ENCODE measurements around the gene LCN6. TPM values are rescaled to one million over a fixed set of nuclear protein-coding genes. Genes with fewer than 3 reads are reported as not detected.
A peak's percentile ranks its signal among the peaks of the same experiment; 100 is the strongest.

LCN6 gene
- total and polyA plus RNA-seq, 8 donors: 0.38 to 18.9 TPM; not detected in 6

- TF ChIP-seq, protein P1, sequence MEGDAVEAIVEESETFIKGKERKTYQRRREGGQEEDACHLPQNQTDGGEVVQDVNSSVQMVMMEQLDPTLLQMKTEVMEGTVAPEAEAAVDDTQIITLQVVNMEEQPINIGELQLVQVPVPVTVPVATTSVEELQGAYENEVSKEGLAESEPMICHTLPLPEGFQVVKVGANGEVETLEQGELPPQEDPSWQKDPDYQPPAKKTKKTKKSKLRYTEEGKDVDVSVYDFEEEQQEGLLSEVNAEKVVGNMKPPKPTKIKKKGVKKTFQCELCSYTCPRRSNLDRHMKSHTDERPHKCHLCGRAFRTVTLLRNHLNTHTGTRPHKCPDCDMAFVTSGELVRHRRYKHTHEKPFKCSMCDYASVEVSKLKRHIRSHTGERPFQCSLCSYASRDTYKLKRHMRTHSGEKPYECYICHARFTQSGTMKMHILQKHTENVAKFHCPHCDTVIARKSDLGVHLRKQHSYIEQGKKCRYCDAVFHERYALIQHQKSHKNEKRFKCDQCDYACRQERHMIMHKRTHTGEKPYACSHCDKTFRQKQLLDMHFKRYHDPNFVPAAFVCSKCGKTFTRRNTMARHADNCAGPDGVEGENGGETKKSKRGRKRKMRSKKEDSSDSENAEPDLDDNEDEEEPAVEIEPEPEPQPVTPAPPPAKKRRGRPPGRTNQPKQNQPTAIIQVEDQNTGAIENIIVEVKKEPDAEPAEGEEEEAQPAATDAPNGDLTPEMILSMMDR (IDR thresholded peaks at IDR 0.05): no peak
- Histone ChIP-seq H3K27me3 (peaks cover 4 to 16% of the 10 kb centered on the region in 2 donors), H3K9me3 (no peaks in the 10 kb centered on the region), H3K4me1 (peaks cover 22 to 81% of the 10 kb centered on the region in 2 donors), H3K4me3 (no peak overlapping the region), H3K27ac (peak overlapping the region; percentile 53 to 90), H3K36me3 (no peaks in the 10 kb centered on the region)
- ATAC-seq: peak; percentile 6
- intact Hi-C loops (cut with DNase I): no loop called here
- peak in 1 of 4 donors; percentile 66 for DNase-seq
Observed at GRCh38 chr9:136697821-136698526, 50.4 kb downstream of the LCN6 start.

GRCh38 chr9:136697146-136697820 lies 51.0 kb downstream of the LCN6 start:
- Histone ChIP-seq H3K4me1 (peaks cover 22 to 86% of the 10 kb centered on the region in 2 donors), H3K27ac (peak overlapping the region; percentile 53 to 90), H3K9me3 (no peaks in the 10 kb centered on the region), H3K36me3 (no peaks in the 10 kb centered on the region), H3K27me3 (peaks cover 4 to 16% of the 10 kb centered on the region in 2 donors), H3K4me3 (no peak overlapping the region)
- DNase-seq: no peak
- TF ChIP-seq, protein P1 (IDR thresholded peaks at IDR 0.05): no peak
- intact Hi-C loops (cut with DNase I): no loop called here
- ATAC-seq: no peak

GRCh38 chr9:136696502-136696901 lies 51.8 kb downstream of the LCN6 start:
- peaks cover 22 to 84% of the 10 kb centered on the region in 2 donors for H3K4me1 ChIP-seq
- TF ChIP-seq, protein P1 (IDR thresholded peaks at IDR 0.05): no peak
- ATAC-seq (no peak), DNase-seq (no peak)
- no peaks in the 10 kb centered on the region for H3K9me3 ChIP-seq
- peak overlapping the region in 1 of 2 donors; percentile 65 for H3K27ac ChIP-seq
- H3K36me3 ChIP-seq: no peaks in the 10 kb centered on the region
- no peak overlapping the region for H3K4me3 ChIP-seq
- intact Hi-C loops (cut with DNase I): no loop called here
- H3K27me3 ChIP-seq: peaks cover 4 to 11% of the 10 kb centered on the region in 2 donors

DNA sequence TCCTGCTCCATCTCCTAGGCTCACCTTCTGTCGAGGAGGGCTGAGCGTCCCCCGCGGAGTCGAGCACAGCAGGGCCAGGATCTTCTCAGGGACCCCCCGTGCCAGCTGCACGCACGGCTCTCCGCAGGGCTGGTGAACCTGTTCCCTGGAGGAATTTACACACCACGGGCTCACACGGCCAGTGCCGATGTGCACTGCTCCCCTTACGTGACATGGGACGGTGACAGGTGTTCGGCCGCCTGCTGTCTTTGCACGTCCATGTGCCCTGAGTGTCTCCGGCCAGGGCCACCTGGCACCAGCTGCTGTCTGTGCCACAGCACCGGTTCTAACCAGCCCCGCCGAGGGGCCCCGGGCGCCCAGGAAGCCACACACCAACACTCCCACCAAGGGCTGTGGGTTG lies 52.4 kb downstream of the LCN6 start:
- H3K9me3 ChIP-seq: no peaks in the 10 kb centered on the region
- H3K36me3 ChIP-seq: no peaks in the 10 kb centered on the region
- TF ChIP-seq, protein P1 (IDR thresholded peaks at IDR 0.05): no peak
- DNase-seq (no peak), ATAC-seq (no peak)
- peaks cover 19 to 82% of the 10 kb centered on the region in 2 donors for H3K4me1 ChIP-seq
- intact Hi-C loops (cut with DNase I): no loop called here
- peak overlapping the region; percentile 39 to 65 for H3K27ac ChIP-seq
- H3K27me3 ChIP-seq: peaks cover 0 to 6% of the 10 kb centered on the region in 2 donors
- no peak overlapping the region for H3K4me3 ChIP-seq

GRCh38 chr9:136695435-136695895 lies 52.9 kb downstream of the LCN6 start:
- no peaks in the 10 kb centered on the region for H3K9me3 ChIP-seq
- peaks cover 16 to 82% of the 10 kb centered on the region in 2 donors for H3K4me1 ChIP-seq
- peaks cover 0 to 5% of the 10 kb centered on the region in 2 donors for H3K27me3 ChIP-seq
- peak; percentile 66 for ATAC-seq
- H3K4me3 ChIP-seq: no peak overlapping the region
- H3K36me3 ChIP-seq: no peaks in the 10 kb centered on the region
- intact Hi-C loops (cut with DNase I): no loop called here
- DNase-seq: peak in 3 of 4 donors; percentile 66 to 90 (median 82)
- TF ChIP-seq, protein P1 (IDR thresholded peaks at IDR 0.05): no peak
- peak overlapping the region; percentile 39 to 65 for H3K27ac ChIP-seq

Data from left lung (tissue), 10 donors.